ENCODE results near the gene CNR2. TPM values are rescaled to one million over a fixed set of nuclear protein-coding genes. Genes with fewer than 3 reads are reported as not detected.

Gene CNR2
- total and polyA plus RNA-seq, 8 donors, result 0.05 to 0.27 (median 0.13) TPM

DNA sequence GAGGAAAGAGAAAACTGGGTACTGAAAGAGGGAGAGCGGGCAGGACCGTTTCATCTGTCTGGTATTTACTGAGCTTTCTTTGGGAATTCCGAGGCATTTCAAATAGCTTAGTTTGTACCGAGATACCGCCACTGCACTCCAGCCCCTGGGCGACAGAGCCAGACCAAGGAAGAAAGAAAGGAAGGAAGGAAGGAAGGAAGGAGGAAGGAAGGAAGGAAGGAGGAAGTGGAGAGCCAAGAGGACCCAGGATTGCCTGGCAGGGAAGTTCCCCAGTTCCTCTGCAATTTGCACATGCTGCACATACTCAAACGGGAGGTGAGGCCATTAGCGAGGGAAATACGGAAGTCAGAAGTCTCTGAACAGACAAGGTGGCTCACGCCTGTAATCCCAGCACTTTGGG is 44.1 kb downstream of the CNR2 start:
- H3K27ac ChIP-seq, result peak overlapping the region; percentile 68 to 89
- DNase-seq (peak in 1 of 4 donors; percentile 45), ATAC-seq (peak; percentile 1)
- intact Hi-C loops (cut with DNase I), result no loop called here
- H3K9me3 ChIP-seq, result no peaks in the 10 kb centered on the region
- peak overlapping the region; percentile 69 to 81 for H3K4me3 ChIP-seq
- H3K36me3 ChIP-seq, result peaks cover 0 to 9% of the 10 kb centered on the region in 2 donors
- H3K4me1 ChIP-seq, result peaks cover 0 to 43% of the 10 kb centered on the region in 2 donors
- H3K27me3 ChIP-seq, result no peaks in the 10 kb centered on the region
- TF ChIP-seq CTCF (IDR thresholded peaks at IDR 0.05), result no peak

DNA sequence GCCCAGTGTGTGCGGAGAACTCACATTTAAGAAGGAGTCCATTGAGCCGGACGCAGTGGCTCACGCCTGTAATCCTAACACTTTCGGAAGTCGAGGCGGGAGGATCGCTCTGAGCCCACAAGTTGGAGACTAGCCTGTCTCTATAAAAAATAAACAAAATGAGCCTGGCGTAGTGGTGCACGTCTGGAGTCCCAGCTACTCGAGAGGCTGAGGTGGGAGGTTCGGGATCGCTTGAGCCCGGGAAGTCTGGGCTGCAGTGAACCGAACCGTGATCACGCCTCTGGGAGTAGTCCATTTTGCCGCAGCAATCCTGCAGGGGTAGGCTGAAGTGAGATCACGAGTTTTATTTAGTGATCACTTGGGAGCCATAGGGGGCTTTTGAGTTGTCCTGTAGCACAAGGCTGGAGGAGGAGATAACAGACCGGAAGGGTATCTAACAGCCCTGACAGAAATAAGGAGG is 44.6 kb downstream of the CNR2 start:
- peak overlapping the region; percentile 68 to 89 for H3K27ac ChIP-seq
- ATAC-seq (peak; percentile 38), DNase-seq (no peak)
- TF ChIP-seq CTCF (IDR thresholded peaks at IDR 0.05), result peak; percentile 26 to 57
- peak overlapping the region; percentile 69 to 81 for H3K4me3 ChIP-seq
- H3K36me3 ChIP-seq, result peaks cover 0 to 14% of the 10 kb centered on the region in 2 donors
- intact Hi-C loops (cut with DNase I), result no loop called here
- peaks cover 0 to 43% of the 10 kb centered on the region in 2 donors for H3K4me1 ChIP-seq
- no peaks in the 10 kb centered on the region for H3K9me3 ChIP-seq
- H3K27me3 ChIP-seq, result no peaks in the 10 kb centered on the region

DNA sequence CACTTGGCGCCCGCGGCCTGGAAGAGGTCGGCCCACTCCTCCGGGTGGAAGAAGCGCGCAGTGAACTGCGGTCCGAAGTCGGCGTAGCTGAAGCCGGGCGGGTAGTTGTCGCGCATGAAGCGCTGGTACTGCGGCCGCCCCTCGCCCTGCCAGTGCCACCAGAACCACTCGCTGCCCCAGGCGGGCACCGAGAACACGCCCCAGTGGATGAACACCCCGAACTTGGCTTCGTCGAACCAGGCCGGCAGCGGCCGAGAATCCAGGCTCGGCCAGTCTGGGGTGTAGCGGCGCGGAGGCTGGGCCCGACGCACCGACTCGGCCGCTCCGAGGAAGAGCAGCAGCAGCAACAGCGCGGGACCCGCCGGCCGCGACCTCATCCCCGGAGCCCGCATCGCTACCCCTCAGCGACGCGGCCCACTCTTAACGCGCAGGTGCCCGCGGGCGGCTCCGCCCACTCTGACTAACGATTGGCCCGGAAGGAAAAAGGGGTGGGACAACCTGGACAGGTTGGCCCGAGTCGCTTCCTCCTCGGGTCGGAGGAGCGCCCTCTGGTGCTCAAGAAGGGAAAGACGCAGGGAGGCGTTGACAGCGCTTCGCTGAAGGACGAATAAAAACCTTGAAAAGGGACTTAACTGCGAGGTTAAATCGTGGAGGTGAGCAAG is 45.1 kb downstream of the CNR2 start, which contains the start of gene FUCA1:
FUCA1 (minus strand) TSS at position 396 of the 662 bp plus-strand sequence; CDS start at position 392, 4 bp downstream.
- peak; percentile 98 for ATAC-seq
- no peaks in the 10 kb centered on the region for H3K27me3 ChIP-seq
- H3K9me3 ChIP-seq, result no peaks in the 10 kb centered on the region
- peaks cover 0 to 17% of the 10 kb centered on the region in 2 donors for H3K36me3 ChIP-seq
- H3K27ac ChIP-seq, result peak within 1 kb of the TSS; percentile 68 to 89
- peak within 1 kb of the TSS; percentile 69 to 81 for H3K4me3 ChIP-seq
- H3K4me1 ChIP-seq, result peaks cover 0 to 43% of the 10 kb centered on the region in 2 donors
- intact Hi-C loops (cut with DNase I), result no loop called here
- TF ChIP-seq CTCF (IDR thresholded peaks at IDR 0.05), result peak; percentile 98 to 99
- peak; percentile 90 to 97 (median 96) for DNase-seq

- H3K27me3 ChIP-seq, result no peaks in the 10 kb centered on the region
- no peaks in the 10 kb centered on the region for H3K9me3 ChIP-seq
- no peak for TF ChIP-seq CTCF (IDR thresholded peaks at IDR 0.05)
- no peak for ATAC-seq
- intact Hi-C loops (cut with DNase I), result no loop called here
- DNase-seq, result no peak
- H3K4me3 ChIP-seq, result peak overlapping the region; percentile 69 to 81
- peaks cover 0 to 22% of the 10 kb centered on the region in 2 donors for H3K36me3 ChIP-seq
- peak overlapping the region in 1 of 2 donors; percentile 68 for H3K27ac ChIP-seq
- peaks cover 0 to 43% of the 10 kb centered on the region in 2 donors for H3K4me1 ChIP-seq
Observed at GRCh38 chr1:23867542-23867894, 45.6 kb downstream of the CNR2 start.

DNA sequence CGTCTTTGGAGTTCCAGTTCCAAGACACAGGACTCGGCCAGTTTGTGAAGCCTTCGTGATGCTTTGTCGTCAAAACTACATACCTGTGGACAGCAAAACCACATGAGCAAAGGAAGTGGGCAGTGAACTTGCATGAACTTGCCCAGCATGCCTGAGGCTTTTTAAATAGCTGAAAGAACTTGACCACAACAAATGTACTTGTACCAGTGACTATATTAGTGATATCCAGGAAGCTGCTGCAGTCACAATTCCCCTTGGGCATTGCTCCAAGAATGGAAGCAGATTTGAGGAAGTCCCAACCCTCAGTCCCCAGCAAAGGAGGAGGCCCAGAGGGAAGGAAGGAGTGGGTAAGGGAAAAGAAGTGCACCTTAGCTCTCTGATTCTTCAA is 47.6 kb downstream of the CNR2 start:
- Histone ChIP-seq H3K27me3 (no peaks in the 10 kb centered on the region), H3K4me1 (peaks cover 0 to 43% of the 10 kb centered on the region in 2 donors), H3K9me3 (no peaks in the 10 kb centered on the region), H3K27ac (peak overlapping the region in 1 of 2 donors; percentile 11), H3K4me3 (no peak overlapping the region), H3K36me3 (peaks cover 0 to 36% of the 10 kb centered on the region in 2 donors)
- no peak for TF ChIP-seq CTCF (IDR thresholded peaks at IDR 0.05)
- intact Hi-C loops (cut with DNase I), result no loop called here
- ATAC-seq (no peak), DNase-seq (peak in 1 of 4 donors; percentile 23)
